Measurements from ENCODE around the gene KIF1A. TPM values are rescaled to one million over a fixed set of nuclear protein-coding genes. Genes with fewer than 3 reads are reported as not detected.

The KIF1A gene
- total and polyA plus RNA-seq, 2 of the 13 experiments (the other 11 are each of a cell fraction or from before 2014, with no cell fraction given) = 0.01 TPM; not detected in 1

DNA sequence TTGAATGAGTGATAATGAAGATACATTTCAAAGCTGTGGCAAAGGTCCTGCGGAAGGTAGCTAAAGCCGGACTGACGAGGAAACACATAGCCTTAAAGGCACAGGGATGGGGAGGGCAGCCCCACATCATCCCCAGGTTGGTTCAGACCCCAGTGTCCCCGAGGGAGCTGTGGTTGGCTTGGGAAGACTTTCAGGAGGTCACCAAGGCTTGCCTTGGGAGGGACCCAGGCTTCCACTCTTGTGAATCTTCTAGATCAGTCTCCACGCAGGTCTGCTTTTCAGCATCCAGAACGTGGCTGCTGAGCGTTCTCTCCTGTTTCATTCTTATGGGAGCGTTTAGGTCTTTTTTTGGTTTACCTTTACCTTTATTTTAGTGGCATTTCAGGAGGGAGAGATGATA, 16.8 kb downstream of the KIF1A start (continued):
- TF ChIP-seq, protein P1, sequence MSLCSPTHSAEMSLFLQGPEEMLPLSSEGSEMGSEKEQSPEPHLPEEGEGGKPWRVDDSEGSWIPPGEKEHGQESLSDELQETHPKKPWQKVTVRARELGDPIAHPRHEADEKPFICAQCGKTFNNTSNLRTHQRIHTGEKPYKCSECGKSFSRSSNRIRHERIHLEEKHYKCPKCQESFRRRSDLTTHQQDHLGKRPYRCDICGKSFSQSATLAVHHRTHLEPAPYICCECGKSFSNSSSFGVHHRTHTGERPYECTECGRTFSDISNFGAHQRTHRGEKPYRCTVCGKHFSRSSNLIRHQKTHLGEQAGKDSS (CRISPR knock-in tag; IDR thresholded peaks at IDR 0.05; ENCODE audit: borderline replicate concordance, low read depth) = no peak
- no peak for TF ChIP-seq ZNF253 (CRISPR knock-in tag; IDR thresholded peaks at IDR 0.05; ENCODE audit: borderline replicate concordance)
- TF ChIP-seq, protein P2, sequence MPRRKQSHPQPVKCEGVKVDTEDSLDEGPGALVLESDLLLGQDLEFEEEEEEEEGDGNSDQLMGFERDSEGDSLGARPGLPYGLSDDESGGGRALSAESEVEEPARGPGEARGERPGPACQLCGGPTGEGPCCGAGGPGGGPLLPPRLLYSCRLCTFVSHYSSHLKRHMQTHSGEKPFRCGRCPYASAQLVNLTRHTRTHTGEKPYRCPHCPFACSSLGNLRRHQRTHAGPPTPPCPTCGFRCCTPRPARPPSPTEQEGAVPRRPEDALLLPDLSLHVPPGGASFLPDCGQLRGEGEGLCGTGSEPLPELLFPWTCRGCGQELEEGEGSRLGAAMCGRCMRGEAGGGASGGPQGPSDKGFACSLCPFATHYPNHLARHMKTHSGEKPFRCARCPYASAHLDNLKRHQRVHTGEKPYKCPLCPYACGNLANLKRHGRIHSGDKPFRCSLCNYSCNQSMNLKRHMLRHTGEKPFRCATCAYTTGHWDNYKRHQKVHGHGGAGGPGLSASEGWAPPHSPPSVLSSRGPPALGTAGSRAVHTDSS (CRISPR knock-in tag; conservative IDR thresholded peaks at IDR 0.05) = no peak

DNA sequence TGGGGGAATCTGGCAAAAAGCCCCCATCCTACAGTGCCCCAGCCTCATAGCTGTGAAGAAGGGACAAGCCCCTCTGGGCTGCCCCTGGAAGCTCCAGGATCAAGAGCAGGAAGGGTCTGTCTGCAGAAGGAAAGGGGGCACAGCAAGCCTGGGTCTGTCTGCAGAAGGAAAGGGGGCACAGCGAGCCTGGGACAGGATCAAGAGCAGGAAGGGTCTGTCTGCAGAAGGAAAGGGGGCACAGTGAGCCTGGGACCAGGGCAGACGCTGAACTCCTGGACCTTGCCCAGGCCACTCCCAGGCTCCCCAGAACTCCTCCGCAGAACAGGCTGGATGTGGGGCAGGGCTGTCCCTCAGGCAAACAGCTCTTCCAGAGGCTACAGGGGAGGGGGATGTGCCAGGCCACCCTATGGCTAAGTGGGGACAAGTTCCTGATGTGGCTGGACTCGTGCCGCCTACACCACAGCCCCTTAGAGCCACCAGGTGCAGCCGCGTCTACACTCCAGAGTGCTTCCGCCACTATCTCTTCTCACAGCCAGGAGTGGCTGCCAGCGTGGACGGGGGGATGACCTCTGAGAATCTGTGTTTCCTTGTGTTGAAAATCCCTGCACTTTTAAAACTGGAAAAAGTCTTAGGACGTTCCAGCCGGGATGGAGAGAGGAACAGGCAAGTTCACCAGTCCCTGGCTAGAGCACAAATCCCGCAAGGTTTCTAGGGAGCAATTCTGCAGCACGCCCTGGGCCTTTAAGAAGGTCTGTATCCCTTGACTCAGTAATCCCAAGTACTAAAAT, 20.8 kb downstream of the KIF1A start:
- ChIA-PET POLR2A (no interaction called here), CTCF (ENCODE audit: low intra/inter-chr PET ratio, low total read pairs) (no interaction called here)
- Histone ChIP-seq H3K9ac (ENCODE audit: insufficient read depth, low read depth, low read length) (no peak overlapping the region), H3K27me3 (ENCODE audit: control insufficient read depth in 1 of 2, insufficient read depth in 2 of 2, low read length in 2 of 2) (peaks cover 20 to 90% of the 10 kb centered on the region in 2 experiments), H3K36me3 (replicated peaks in 1 of 2; ENCODE audit: control insufficient read depth in 1 of 2, insufficient read depth in 2 of 2, low read length in 2 of 2) (no peaks in the 10 kb centered on the region), H3K79me2 (ENCODE audit: insufficient read depth, low read length) (no peaks in the 10 kb centered on the region), H3K27ac (ENCODE audit: extremely low read length, insufficient read depth, low read length) (no peak overlapping the region), H3K4me3 (replicated peaks in 1 of 3; ENCODE audit: insufficient read depth in 1 of 3, low read depth in 2 of 3, low read length in 3 of 3) (no peak overlapping the region), H3K4me1 (ENCODE audit: insufficient read depth, low read length) (peaks cover 8% of the 10 kb centered on the region), H4K20me1 (ENCODE audit: insufficient read depth, low read length) (no peaks in the 10 kb centered on the region; the same call in 1 of the 2 replicates), H3K4me2 (ENCODE audit: low read depth, low read length) (no peak overlapping the region), H2AFZ (ENCODE audit: low read length) (no peak overlapping the region), H3K9me3 (ENCODE audit: low read length) (no peaks in the 10 kb centered on the region)
- TF ChIP-seq ZNF552 (CRISPR knock-in tag; IDR thresholded peaks at IDR 0.05; ENCODE audit: borderline replicate concordance) = peak; percentile 57; the same call in 1 of the 2 replicates
- TF ChIP-seq, protein P3, sequence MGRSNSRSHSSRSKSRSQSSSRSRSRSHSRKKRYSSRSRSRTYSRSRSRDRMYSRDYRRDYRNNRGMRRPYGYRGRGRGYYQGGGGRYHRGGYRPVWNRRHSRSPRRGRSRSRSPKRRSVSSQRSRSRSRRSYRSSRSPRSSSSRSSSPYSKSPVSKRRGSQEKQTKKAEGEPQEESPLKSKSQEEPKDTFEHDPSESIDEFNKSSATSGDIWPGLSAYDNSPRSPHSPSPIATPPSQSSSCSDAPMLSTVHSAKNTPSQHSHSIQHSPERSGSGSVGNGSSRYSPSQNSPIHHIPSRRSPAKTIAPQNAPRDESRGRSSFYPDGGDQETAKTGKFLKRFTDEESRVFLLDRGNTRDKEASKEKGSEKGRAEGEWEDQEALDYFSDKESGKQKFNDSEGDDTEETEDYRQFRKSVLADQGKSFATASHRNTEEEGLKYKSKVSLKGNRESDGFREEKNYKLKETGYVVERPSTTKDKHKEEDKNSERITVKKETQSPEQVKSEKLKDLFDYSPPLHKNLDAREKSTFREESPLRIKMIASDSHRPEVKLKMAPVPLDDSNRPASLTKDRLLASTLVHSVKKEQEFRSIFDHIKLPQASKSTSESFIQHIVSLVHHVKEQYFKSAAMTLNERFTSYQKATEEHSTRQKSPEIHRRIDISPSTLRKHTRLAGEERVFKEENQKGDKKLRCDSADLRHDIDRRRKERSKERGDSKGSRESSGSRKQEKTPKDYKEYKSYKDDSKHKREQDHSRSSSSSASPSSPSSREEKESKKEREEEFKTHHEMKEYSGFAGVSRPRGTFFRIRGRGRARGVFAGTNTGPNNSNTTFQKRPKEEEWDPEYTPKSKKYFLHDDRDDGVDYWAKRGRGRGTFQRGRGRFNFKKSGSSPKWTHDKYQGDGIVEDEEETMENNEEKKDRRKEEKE (IDR thresholded peaks at IDR 0.05) = no peak
- TF ChIP-seq REL (CRISPR knock-in tag; conservative IDR thresholded peaks at IDR 0.05) = no peak
- no peak for TF ChIP-seq CEBPG (CRISPR knock-in tag; IDR thresholded peaks at IDR 0.05)
- no peak for TF ChIP-seq ATAD3A (CRISPR knock-in tag; IDR thresholded peaks at IDR 0.05)
- in situ Hi-C loops (cut with HindIII; ENCODE audit: extremely low pct_ligation_motif_present, low pct_unique_long_range_greater_than_20kb) (no loop called here), intact Hi-C loops (cut with micrococcal nuclease; ENCODE audit: unreplicated experiment) (no loop called here)
- no peak for ATAC-seq
- WGBS (ENCODE audit: low lambda C conversion rate) = 16% methylated on average over 14 of the region's 14 CpGs
- no peak for FAIRE-seq
- BruUV-seq (replicated peaks) = no TSS peak
- no peak for DNase-seq (ENCODE audit: low spot score)
